Middle frontal gyrus (tissue), 1 donor: ENCODE results near the gene CDC25A.
"Not testable (repeated sequence)": the region's sequence is repeated elsewhere in the genome, so short reads cannot be mapped to it uniquely, and the experiment has no call there.

Source experiments
- DNase-seq: peaks from one replicate; pipeline ENCODE4 v3.0.0-alpha.2; 2015; ENCODE audit warnings: low spot score; ENCODE audit errors: extremely low spot score

Gene CDC25A

GRCh38 chr3:48188266-48189201 is at the start of gene CDC25A:
TSS of gene CDC25A (minus strand) at chr3:48188417. CDS start at chr3:48187947, 470 bp downstream.
- peak; percentile 92 for DNase-seq

GRCh38 chr3:48236531-48236930 is 48.3 kb upstream of the CDC25A start:
- DNase-seq, result no peak

DNA sequence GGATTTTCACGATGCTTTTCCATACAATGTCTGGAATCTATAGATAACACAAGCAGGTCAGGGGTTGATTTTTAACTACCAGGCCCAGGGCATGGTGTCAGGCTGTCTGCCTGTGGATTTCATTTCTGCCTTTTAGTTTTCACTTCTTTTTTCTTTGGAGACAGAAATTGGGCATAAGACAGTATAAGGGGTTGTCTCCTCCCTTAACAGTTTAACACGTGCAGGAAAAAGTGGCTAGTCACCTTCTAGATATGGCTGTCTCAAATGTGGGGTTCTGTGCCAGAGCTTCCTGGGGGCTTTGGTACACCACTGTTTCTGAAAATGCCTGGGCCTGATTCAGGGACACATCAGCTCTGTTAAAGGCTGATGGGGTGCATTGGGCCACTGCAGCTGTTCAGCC is 45.3 kb upstream of the CDC25A start:
- DNase-seq, result no peak

DNA sequence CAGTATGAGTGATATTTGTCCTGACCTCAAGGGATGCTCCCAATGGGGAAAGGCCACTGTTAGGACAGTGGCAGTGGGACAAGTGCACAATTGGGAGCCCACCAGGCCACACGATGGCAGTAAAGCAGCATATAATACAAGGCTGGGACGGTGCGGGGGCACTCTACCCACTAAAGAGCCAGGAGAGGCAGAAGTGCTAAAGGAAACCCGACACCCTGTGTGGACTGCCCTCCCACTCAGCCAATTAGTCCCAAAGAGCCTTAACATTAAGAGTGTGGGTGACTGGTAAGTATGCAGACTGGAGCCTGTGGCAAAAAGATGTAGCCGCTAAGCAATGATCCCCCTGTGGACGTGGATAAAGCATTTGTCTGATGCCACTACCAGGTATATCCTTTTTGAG is 44.5 kb upstream of the CDC25A start:
- DNase-seq, result peak; percentile 73

DNA sequence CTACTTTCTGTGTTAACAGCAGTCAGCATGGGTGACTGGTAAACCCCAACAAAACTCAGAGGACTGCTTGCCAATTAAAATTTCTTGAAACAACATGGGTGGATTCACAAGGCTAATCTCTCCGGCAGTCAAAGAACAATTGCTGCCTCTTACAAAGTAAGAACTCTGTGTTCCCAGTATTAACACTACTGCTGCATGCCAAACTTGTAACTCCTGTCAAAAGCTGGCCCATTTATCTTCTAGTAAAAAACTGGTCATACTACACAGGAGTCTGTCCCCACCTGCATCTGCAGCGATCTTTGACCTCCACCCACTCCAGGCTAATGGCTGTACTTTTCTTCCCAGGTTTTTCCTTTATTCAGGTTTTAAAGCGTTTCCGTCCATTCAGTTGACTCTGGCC is 44.0 kb upstream of the CDC25A start:
- DNase-seq, result no peak

DNA sequence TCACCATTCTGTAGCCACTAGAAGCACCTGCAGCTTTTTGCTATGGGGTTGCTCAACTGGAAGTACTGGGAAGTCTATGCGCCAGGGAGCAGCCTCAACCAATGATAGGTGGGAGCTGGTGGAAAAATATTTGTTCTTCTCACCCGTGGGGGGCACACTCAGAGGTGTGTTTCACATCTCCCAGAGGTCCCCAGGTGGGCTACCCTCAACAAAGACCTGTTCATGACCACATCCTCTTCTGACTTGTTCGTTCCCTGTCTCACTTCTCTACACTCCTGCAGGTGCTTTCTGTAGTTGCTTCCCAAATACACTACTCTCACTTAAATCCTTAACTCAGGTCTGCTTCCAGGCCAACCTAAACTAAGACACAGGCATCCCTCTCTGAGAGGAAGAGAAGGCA is 38.7 kb upstream of the CDC25A start:
- no peak for DNase-seq

DNA sequence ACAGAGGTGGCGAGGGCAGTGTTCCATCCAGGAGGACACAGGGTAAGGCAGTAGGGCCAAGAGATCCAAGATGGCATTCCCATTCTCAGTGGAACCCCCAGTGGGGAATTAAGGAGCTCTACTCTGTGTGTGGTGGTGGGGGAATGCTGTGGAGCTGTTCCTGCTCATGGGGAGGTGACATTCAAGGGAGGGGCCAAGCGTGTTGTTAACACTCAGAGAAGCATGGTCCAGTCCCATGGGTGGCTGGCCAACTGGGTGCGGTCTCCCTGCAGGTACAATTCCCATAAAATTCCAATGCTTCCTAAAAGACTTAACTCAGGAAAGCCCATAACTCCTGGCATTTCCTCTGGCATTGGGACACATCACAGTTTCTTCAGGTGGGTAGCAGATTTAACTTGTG is 37.4 kb upstream of the CDC25A start:
- DNase-seq, result no peak

DNA sequence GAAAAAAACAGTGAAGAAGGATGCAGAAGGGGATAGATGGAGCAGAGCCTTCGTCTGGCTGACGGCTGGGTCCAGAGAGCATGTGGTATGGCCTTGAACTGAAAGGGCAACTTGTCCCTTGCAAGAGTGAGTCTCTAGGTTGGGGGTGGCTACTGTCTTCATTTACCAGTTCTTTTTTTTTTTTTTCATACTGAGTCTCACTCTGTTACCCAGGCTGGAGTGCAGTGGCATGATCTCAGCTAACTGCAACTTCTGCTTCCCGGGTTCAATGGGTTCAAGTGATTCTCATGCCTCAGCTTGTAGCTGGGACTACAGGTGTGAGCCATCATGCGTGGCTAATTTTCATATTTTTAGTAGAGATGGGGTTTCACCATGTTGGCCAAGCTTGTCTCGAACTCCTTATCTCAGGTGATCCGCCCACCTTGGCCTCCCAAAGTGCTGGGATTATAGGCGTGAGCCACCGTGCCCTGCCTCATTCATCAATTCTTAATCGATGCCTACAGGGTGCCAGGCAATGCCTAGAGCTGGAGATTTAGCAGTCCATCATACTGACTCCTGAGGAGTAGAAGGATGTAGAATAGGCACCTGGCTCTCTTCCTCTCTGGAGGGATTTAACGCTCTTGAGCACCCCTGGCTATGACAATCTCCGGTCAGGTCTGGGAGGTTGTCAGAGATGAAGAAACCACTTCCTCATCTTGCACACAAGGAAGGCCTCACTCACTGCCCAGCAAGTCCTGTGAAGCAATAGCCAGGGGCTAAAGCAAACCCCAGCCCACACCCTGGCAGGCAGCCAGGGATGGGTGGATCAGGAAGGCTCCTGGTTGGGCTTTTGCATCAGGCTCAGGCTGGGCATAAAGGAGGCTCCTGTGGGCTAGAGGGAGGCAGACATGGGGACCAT is 34.6 kb upstream of the CDC25A start, which contains the start of gene CAMP:
CAMP (plus strand) TSS at position 880 of the 898 bp plus-strand sequence; CDS start at position 897, 17 bp downstream.
- no peak for DNase-seq

DNA sequence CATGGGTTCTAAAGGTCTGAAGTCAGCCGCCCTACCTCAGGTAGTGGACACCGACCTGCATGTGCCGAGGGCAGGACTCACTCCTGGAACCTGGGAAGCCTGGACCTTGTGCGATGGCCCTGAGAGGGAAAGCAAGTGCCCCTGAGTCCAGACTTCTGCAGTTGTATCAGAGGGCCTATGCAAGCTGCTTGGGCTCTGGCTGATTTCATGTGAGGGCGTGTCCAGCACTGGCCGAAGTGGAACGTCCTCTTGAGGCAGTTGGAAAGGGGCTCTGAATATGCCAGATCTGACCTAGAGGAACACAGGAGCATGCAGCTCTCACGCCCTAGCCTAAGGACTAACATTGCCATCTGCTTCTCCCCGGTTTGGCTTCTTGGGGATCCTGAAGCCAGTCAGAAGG is 32.5 kb upstream of the CDC25A start:
- DNase-seq, result no peak

DNA sequence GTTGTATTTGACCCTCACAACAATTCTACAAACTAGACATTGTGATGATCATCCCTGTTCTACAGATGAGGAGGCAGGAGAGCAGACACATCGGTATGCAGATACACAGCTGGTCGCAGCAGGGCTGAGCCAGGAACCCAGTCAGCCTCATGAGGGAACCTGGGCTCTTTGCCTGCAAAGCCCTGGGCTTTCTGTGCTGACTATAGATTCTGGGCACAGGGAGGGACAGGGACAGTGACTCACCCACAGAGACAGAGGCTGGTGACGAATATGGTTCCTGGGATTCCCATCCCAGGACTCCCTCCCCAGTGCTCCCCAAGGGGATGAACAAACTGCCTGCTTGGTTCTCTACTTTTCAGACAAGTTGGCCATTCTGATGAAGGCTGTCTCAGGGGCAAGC is 31.3 kb upstream of the CDC25A start:
- no peak for DNase-seq

DNA sequence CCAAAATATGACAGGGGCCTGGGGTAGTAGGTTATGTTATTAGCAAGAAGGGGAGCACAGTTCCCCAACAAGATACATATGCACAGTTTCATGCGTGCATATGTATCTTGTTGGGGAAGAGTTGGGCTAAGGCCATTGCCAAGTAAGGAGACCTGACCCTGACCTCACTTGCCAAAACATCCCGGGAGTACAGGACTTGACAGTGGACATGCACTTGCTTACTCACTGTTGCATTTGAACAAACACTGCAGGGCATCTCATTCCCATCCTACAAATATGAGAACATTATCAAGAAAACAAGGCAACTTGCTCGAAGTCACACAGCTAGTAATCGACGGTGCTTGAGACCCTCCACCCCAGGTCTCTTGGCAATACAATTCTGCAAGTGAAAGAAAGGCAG is 30.3 kb upstream of the CDC25A start:
- DNase-seq, result no peak

DNA sequence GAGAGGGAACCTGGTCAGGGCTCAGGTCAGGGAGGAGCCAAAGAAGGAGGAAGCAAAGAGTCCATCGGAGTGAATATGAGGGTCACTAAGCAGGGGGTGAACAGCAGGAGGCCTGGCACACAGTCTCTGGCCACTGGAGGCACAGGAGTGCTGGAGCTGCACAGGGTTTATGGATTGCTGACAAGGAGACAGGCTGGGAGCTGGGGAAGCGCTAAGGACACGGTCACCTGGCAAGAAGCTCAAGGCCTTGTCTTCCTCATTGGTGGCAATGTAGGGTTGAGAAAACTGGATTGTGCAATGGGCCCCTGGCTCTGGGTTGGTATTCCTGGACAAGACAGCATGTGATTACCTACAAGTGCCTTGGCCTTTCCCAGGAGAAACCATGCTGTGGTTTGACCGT is 29.2 kb upstream of the CDC25A start:
- DNase-seq, result no peak

DNA sequence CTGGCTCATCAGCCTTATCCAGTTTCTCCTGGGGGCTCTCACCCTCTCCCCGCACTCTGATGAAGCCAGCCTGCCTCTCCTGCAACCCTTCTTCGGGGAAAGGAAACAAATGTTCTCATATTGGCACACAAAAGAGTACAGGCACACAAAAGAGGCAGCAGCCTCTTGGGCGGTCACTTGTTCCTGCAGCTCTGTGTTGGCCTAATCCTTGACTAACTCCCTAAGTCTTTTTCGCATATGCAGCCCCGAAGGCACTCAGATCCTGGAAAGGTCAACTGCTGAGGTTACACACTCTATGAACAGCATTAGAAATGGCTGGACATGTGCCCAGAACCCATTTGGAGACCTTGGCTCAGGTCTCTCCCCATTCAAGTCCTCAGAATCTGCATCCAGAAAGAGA is 27.7 kb upstream of the CDC25A start:
- no peak for DNase-seq

- no peak for DNase-seq
Observed at GRCh38 chr3:48215466-48215865, 27.2 kb upstream of the CDC25A start.

DNA sequence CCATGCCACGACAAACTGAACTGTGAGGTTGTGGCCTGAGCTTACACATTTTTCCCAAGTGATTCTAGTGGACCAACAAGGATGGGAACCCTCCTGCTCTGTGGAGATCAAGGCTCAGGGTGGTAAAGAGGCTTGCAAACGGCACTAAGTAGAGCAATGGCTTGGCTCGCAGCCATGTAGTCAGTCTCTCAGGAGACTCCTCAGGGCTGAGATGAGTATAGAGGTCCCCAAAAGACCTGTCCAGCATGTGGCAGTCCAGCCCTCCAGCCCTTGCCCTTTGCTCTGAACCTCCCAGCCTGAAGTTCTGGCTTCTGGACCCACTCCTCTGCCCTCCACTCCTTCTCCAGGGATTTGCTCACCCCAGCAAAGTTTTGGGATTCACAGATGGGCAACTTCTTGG is 26.8 kb upstream of the CDC25A start:
- no peak for DNase-seq

- DNase-seq, result no peak
Observed at GRCh38 chr3:48214225-48214624, 26.0 kb upstream of the CDC25A start.

DNA sequence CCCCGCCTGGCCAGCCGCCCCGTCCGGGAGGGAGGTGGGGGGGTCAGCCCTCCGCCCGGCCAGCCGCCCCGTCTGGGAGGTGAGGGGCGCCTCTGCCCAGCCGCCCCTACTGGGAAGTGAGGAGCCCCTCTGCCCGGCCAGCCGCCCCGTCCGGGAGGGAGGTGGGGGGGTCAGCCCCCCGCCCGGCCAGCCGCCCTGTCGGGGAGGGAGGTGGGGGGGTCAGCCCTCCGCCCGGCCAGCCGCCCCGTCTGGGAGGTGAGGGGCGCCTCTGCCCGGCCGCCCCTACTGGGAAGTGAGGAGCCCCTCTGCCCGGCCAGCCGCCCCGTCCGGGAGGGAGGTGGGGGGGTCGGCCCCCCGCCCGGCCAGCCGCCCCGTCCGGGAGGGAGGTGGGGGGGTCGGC is 23.6 kb upstream of the CDC25A start:
- not testable (repeated sequence) for DNase-seq

- not testable (repeated sequence) for DNase-seq
Observed at GRCh38 chr3:48210534-48210933, 22.3 kb upstream of the CDC25A start.

DNA sequence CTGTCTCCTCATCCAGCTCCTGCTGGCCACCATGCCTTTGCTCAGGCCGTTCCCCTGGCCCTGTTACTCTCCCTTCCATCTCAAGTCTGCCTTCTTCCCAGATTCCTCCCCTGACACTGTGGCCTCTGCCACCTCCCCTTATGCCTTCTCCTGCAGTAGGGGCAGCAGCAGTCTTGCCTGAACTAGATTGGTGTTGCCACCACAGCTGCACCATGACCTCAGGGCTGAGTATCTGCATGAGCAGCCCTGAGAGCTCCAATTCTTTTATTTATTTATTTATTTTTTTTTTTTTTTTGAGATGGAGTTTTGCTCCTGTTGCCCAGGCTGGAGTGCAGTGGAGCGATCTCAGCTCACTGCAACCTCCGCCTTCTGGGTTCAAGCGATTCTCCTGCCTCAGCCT is 21.2 kb upstream of the CDC25A start:
- DNase-seq, result no peak

GRCh38 chr3:48208076-48208475 is 19.9 kb upstream of the CDC25A start:
- no peak for DNase-seq

- DNase-seq, result no peak
Observed at GRCh38 chr3:48202632-48203031, 14.4 kb upstream of the CDC25A start.

DNA sequence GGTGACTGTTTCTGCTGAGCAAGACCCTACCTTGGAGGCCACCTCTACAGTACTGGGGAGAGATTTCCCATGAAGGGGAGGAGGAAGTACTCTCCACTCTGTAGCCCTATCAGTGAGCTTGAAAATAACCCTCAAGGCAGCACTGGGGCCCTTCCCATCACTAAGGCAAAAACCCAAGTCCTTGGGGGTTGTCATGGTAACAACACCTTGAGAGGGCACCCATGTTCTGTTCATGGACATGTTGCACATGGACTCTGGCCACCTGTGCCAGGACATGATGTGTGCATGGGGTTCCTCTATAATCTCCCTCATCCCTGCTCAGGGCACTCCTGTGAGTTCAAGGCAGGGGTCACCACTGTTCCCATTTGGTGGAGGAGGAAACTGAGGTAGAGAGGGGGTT is 10.9 kb upstream of the CDC25A start:
- no peak for DNase-seq
